ELR (cell line): ENCODE measurements around the gene ABCA13.
"Not testable (repeated sequence)": the region's sequence is repeated elsewhere in the genome, so short reads cannot be mapped to it uniquely, and the experiment has no call there.

ENCODE experiments used
- DNase-seq: peaks from one replicate; pipeline ENCODE4 v3.0.0-alpha.2; 2015; ENCODE audit warnings: low read depth

The ABCA13 gene, protein sequence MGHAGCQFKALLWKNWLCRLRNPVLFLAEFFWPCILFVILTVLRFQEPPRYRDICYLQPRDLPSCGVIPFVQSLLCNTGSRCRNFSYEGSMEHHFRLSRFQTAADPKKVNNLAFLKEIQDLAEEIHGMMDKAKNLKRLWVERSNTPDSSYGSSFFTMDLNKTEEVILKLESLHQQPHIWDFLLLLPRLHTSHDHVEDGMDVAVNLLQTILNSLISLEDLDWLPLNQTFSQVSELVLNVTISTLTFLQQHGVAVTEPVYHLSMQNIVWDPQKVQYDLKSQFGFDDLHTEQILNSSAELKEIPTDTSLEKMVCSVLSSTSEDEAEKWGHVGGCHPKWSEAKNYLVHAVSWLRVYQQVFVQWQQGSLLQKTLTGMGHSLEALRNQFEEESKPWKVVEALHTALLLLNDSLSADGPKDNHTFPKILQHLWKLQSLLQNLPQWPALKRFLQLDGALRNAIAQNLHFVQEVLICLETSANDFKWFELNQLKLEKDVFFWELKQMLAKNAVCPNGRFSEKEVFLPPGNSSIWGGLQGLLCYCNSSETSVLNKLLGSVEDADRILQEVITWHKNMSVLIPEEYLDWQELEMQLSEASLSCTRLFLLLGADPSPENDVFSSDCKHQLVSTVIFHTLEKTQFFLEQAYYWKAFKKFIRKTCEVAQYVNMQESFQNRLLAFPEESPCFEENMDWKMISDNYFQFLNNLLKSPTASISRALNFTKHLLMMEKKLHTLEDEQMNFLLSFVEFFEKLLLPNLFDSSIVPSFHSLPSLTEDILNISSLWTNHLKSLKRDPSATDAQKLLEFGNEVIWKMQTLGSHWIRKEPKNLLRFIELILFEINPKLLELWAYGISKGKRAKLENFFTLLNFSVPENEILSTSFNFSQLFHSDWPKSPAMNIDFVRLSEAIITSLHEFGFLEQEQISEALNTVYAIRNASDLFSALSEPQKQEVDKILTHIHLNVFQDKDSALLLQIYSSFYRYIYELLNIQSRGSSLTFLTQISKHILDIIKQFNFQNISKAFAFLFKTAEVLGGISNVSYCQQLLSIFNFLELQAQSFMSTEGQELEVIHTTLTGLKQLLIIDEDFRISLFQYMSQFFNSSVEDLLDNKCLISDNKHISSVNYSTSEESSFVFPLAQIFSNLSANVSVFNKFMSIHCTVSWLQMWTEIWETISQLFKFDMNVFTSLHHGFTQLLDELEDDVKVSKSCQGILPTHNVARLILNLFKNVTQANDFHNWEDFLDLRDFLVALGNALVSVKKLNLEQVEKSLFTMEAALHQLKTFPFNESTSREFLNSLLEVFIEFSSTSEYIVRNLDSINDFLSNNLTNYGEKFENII (N-terminal part only)

GRCh38 chr7:48171202-48171601 lies at the start of gene ABCA13:
Gene ABCA13 (plus strand): TSS chr7:48171458. CDS start chr7:48171484, 26 bp downstream.
- no peak for DNase-seq

DNA sequence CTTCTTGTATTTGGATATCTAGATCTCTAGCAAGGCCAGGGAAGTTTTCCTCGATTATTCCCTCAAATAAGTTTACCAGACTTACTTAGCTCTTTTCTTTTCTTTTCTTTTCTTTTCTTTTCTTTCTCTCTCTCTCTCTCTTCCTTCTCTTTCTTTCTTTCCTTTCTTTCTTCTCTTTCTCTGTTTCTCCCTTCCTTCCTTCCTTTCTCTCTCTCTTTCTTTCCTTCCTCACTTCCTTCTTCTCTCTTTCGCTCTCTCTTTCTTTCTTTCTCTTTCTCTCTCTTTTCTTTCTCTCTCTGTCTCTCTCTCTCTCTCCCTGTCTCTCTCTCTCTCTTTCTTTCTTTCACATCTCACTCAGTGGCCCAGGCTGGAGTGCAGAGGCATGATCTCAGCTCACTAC lies 45.2 kb upstream of the ABCA13 start:
- no peak for DNase-seq

DNA sequence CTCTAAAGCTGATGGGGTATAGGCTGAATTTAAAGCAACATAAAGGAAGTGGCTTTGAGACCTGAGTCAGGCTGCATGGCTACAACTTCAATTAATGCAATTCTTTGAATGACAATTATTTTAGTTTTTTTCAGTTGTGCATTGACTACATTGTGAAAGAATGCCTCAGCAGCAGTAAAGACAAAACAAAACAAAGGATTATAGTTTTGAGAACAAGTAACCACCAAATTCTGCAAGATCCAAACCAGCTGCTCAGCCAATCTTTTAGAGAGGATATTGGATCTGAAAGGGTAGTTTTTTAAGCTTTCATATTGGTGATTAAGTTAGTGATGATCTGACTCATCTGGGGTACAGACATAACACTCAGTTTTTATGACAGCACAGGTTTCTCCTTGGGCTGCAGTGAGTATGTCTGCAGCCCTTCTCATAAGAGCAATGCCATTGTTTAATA lies 40.6 kb upstream of the ABCA13 start:
- DNase-seq, result peak; percentile 17

GRCh38 chr7:48132792-48133191 lies 38.5 kb upstream of the ABCA13 start:
- no peak for DNase-seq

DNA sequence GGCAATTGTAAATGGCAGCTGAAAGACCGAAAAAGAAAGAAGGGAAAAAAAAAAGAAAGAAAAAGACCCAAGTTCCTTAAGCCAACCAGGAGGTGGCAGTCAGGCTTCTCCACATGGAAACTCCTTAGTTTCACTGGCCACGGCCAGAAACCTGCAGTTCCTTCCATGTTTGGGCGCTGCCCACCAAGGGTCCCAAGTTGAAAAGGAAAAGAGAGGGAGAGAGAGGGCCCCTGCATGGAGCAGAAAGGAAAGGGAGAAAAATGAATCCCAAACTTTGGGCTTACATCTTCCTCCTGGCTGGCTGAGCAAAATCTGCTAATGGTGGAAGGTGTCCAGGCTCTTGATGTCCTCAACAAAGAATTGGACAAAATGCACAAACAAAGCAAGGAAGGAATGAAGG lies 31.8 kb upstream of the ABCA13 start:
- DNase-seq, result peak; percentile 38

- DNase-seq, result peak; percentile 39
These were observed 31.1 kb upstream of the ABCA13 start for GRCh38 chr7:48140001-48140681.

- DNase-seq, result no peak
These were observed 29.7 kb upstream of the ABCA13 start for GRCh38 chr7:48141521-48141920.

DNA sequence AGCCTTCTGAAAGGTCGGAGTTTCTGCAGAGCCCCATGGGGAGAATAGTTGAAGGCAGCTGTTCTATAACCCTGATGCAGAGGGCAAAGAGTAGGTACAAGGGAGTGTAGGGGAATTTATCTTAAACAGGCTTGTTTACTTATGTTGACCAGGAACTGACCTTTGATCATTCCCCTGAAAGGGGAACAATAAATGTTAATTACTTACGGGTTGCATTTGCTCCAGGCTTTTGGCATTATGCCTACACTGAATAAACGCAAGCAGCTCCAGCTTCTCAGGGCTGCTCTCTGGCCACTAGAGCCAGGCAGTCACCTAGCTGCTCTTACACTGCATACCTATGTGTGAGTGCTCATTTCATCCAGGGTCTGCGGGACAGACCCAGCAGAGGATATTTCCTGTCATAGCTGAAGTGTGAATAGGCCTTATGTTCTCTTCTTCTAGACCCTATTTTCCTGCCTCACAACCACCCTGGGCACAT lies 26.9 kb upstream of the ABCA13 start:
- DNase-seq, result no peak

- DNase-seq, result no peak
These were observed 24.1 kb upstream of the ABCA13 start for GRCh38 chr7:48147078-48147591.

GRCh38 chr7:48147690-48148089 lies 23.6 kb upstream of the ABCA13 start:
- DNase-seq, result not testable (repeated sequence)

DNA sequence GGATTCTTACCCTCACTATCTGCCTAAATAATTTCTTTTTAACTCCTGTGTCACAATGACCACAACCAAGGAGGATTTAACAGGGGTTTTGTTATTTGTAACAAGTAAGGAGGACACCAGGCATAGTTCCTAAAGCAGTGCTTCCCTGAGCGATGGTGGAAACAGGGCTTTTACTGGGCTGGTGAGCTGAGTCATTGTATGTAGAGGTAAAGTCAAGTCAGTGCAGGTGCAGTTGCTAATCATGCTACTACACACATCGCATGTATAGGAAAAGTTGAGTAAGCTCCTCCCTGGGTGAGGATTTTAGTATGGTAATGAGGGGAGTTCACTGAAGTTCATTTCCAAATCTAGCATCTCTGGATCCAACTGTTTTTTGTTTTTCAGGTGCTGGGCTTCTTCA lies 22.9 kb upstream of the ABCA13 start:
- DNase-seq, result no peak

DNA sequence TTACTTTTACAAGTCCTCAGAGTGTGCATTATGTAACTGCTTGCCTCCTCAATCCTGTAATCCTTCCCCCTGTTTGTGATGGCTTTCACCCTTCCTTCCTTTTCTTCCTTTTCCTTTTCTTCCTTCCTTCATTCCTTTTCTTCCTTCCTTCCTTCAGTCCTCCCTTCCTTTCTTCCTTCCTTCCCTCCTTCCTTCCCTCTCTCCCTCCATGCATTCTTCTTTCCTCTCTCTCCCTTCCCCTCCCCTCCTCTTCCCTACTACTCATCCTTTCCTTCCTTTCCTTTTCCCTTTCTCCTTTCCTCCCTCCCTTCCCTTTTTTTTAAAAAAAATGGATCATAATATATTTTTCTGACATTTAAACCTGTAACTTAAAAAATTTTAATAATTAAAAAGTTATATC lies 22.2 kb upstream of the ABCA13 start:
- DNase-seq, result no peak

- DNase-seq, result no peak
These were observed 21.2 kb upstream of the ABCA13 start for GRCh38 chr7:48150086-48150485.

DNA sequence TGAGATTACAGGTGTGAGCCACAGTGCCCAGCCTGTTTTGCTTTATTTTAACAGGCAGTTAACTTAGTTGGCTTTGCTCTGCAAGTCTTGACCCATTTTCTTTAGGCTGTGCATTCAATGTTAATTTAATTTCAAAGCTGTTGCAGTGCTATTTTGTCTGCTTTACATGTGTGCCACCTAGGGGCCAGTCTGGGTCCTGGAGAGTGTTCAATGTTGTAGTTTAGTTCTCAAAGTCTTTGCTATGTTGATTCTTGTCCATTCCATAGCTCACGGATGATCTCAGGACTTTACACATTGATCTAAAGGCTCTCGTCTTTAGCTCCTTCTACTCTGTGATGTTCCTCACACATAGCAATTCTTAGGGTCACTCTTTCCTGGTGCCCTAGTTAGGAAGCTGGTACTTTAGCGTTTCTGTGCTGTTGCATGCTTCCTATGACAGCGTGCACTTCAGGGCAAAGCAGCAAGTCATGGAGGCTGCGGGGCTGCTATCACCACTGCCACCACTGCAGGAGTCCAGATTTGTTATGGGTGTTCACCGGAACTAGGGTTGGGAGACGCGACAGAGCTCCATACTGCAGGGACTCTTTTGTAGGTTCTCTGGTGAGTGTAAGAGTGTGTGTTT lies 16.4 kb upstream of the ABCA13 start:
- peak; percentile 65 for DNase-seq

- peak; percentile 36 for DNase-seq
These were observed 12.9 kb upstream of the ABCA13 start for GRCh38 chr7:48158404-48158803.

GRCh38 chr7:48161407-48162125 lies 9.7 kb upstream of the ABCA13 start:
- DNase-seq, result no peak

DNA sequence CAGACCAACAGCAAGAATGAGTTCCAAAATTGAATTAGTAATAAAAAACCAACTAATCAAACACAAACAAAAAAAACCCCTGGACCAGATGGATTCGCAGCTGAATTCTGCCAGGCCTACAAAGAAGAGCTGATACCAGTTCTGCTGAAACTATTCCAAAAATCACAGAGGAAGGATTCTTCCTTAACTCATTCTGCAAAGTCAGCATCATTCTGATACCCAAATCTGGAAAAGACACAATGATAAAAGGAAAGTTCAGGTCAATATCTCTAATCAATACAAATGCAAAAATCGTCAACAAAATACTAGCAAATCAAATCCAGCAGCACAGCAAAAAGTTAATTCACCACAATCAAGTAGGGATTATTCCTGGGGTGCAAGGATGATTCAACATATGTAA lies 6.1 kb upstream of the ABCA13 start:
- no peak for DNase-seq

- DNase-seq, result peak; percentile 36
These were observed 3.1 kb upstream of the ABCA13 start for GRCh38 chr7:48168159-48168558.

GRCh38 chr7:48170506-48170905 lies 752 bp upstream of the ABCA13 start:
- DNase-seq, result no peak

DNA sequence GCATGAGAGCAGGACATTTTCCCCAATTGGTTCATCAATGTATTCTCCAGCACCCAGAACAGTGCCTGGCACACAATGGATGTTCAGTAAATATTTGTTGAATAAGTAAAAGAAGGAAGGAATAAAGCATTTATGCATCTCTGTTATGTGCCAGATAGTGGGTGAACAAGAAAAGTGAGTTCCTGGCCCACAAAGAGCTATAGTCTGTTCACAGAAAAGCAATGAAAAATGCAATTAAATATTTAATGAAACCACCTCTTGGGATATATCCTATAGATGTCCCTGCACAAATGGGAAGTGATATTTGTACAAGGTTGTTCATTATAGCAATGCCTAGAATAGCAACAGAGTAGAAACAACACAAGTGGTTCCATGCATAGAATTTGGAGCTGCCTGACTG lies 2.1 kb downstream of the ABCA13 start:
- DNase-seq, result no peak
